ENCODE data around the gene CNNM2. TPM values are rescaled to one million over a fixed set of nuclear protein-coding genes. Genes with fewer than 3 reads are reported as not detected.
"Not testable (repeated sequence)": the region's sequence is repeated elsewhere in the genome, so short reads cannot be mapped to it uniquely, and the experiment has no call there.

The CNNM2 gene
- total RNA-seq, 2 experiments from 2014 or later = 10.9 to 12.3 TPM

DNA sequence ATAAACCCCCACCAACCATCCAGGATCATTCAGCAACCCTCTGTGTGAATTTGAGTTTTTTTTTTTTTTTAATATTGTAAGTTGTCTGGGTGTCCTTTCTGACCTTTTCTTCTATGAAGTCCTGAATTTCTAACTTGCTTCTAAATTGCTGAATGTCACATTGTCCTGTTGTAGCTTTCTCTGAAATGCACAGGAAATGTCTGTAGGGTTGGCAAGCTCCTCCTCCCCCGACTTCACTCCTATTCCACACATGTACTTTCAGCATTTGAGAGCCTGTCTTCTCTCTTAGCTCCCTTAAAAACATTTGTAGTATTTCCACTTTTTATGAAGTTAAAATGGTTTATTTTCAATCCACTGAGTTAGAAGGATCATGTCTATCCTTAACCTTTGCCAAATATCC, 3.3 kb upstream of the CNNM2 start:
- peaks cover 3% of the 10 kb centered on the region for H3K36me3 Mint-ChIP-seq
- H3K27ac Mint-ChIP-seq = peak overlapping the region; percentile 83
- DNase-seq = no peak

DNA sequence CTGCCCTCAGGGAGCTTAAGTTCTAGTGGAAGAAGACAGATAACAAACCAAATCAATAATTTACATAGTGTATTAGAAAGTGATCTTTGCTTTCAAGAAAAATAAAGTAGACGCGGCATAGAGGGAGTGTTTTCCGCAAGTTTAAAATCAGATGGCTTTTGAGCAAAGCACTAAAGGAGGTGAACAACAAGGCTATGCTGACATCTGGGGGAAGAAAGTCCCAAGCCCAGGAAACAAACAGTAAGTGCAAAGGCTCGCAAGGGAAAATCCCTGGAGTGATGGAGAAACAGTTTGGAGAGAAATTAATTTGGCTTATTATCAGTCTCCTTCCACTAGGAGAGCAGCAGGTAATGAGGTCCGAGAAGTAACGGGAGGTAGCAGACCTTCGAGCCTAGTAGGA, 1.9 kb upstream of the CNNM2 start:
- ATAC-seq (ENCODE audit: low read depth) (no peak), DNase-seq (no peak)
- no peaks in the 10 kb centered on the region for H3K9me3 Mint-ChIP-seq
- peaks cover 11% of the 10 kb centered on the region for H3K36me3 Mint-ChIP-seq
- no peak overlapping the region for H3K27ac Mint-ChIP-seq
- H3K4me1 Mint-ChIP-seq = peaks cover 41% of the 10 kb centered on the region
- H3K4me3 Mint-ChIP-seq = peak overlapping the region; percentile 53
- POLR2A ChIA-PET = interaction anchor here (3.3 to 3.5 kb wide), 2 partner anchors 153 to 276 kb away, joined by 20 to 21 read pairs; partner anchors contain the start of gene NT5C2
- peaks cover 12% of the 10 kb centered on the region for H3K27me3 Mint-ChIP-seq

More for the DNA sequence above, 3.3 kb upstream of the CNNM2 start:
- Mint-ChIP-seq H3K27me3 (peaks cover 10% of the 10 kb centered on the region), H3K4me3 (peak overlapping the region; percentile 75), H3K9me3 (no peaks in the 10 kb centered on the region), H3K4me1 (peaks cover 28% of the 10 kb centered on the region)
- POLR2A ChIA-PET = interaction anchor here (0.7 kb wide), 1 partner anchor 226 kb away, joined by 3 read pairs; no protein-coding TSS in a partner anchor
- no peak for ATAC-seq (ENCODE audit: low read depth)

DNA sequence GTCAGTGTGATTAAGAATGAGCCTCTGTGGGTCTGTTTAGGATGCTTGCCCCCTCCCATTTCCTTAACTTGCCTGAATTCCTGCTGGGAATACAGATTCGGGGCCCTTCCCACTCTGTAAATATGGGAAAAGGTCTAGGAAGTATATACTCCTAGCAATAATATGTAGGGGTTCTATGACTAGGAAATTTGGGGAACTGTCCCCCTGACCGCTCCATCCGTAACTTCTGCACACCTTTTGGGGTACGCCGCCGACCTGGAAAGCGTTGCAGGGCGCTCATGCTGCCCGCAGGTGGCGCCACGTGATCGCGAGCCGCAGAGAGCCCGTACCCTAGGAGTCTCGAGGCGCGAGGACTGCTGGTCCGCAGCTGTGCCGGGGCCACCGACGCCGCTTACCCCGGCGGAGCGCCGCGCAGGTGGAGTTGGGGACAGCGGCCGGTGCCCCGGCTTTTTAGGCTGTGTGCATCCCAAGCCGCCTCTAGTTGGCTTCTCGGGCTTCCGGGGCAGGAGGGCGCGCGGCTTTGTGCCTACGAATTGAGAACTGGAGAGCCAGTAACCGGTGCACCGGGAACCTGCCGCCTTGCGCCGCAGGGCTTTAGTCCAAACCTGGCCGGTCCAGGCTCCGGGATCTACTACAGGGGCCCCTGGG, 656 bp upstream of the CNNM2 start:
- DNase-seq (peak; percentile 89), ATAC-seq (ENCODE audit: low read depth) (peak; percentile 45)
- Mint-ChIP-seq H3K27me3 (peaks cover 7% of the 10 kb centered on the region), H3K4me3 (peak overlapping the region; percentile 92), H3K4me1 (peaks cover 48% of the 10 kb centered on the region), H3K9me3 (no peaks in the 10 kb centered on the region), H3K36me3 (peaks cover 14% of the 10 kb centered on the region), H3K27ac (peak overlapping the region; percentile 93)
- POLR2A ChIA-PET = interaction anchor here (0.6 to 3.5 kb wide), 12 partner anchors 63 to 327 kb away, joined by 3 to 21 read pairs (median 5); partner anchors contain the start of genes ARL3, BORCS7, NT5C2 and SFXN2

DNA sequence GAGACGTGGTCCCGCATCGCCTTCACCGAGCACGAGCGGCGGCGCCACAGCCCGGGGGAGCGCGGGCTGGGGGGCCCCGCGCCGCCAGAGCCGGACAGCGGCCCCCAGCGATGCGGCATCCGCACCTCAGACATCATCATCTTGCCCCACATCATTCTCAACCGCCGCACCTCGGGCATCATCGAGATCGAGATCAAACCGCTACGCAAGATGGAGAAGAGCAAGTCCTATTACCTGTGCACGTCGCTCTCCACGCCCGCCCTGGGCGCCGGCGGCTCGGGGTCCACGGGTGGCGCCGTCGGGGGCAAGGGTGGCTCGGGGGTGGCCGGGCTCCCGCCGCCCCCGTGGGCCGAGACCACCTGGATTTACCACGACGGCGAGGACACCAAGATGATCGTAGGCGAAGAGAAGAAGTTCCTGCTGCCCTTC, 737 bp downstream of the CNNM2 start:
- Mint-ChIP-seq H3K27me3 (peaks cover 2% of the 10 kb centered on the region), H3K4me1 (peaks cover 55% of the 10 kb centered on the region), H3K4me3 (peak overlapping the region; percentile 92), H3K9me3 (no peaks in the 10 kb centered on the region), H3K36me3 (peaks cover 15% of the 10 kb centered on the region), H3K27ac (no peak overlapping the region)
- POLR2A ChIA-PET = interaction anchor here (1.0 to 3.5 kb wide), 10 partner anchors 17 to 553 kb away, joined by 3 to 21 read pairs (median 6); partner anchors contain the start of genes BORCS7 and NT5C2
- DNase-seq = peak; percentile 64
- no peak for ATAC-seq (ENCODE audit: low read depth)

DNA sequence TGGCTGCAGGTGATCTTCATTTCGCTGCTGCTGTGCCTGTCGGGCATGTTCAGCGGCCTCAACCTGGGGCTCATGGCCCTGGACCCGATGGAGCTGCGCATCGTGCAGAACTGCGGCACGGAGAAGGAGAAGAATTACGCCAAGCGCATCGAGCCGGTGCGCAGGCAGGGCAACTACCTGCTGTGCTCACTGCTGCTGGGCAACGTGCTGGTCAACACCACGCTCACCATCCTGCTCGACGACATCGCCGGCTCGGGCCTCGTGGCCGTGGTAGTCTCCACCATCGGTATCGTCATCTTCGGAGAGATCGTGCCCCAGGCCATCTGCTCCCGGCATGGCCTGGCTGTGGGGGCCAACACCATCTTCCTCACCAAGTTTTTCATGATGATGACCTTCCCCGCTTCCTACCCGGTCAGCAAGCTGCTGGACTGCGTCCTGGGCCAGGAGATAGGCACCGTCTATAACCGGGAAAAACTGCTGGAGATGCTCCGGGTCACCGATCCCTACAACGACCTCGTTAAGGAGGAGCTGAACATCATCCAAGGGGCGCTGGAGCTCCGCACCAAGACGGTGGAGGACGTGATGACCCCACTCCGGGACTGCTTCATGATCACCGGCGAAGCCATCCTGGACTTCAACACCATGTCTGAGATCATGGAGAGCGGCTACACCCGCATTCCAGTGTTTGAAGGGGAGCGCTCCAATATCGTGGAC, 1.3 kb downstream of the CNNM2 start:
- peak overlapping the region; percentile 32 for H3K27ac Mint-ChIP-seq
- POLR2A ChIA-PET = interaction anchor here (0.6 to 3.5 kb wide), 4 partner anchors 135 to 1785 kb away, joined by 3 to 21 read pairs (median 10); no protein-coding TSS in a partner anchor
- peaks cover 53% of the 10 kb centered on the region for H3K4me1 Mint-ChIP-seq
- ATAC-seq (ENCODE audit: low read depth) = no peak
- H3K36me3 Mint-ChIP-seq = peaks cover 15% of the 10 kb centered on the region
- H3K4me3 Mint-ChIP-seq = peak overlapping the region; percentile 92
- H3K9me3 Mint-ChIP-seq = no peaks in the 10 kb centered on the region
- H3K27me3 Mint-ChIP-seq = peaks cover 2% of the 10 kb centered on the region
- no peak for DNase-seq

DNA sequence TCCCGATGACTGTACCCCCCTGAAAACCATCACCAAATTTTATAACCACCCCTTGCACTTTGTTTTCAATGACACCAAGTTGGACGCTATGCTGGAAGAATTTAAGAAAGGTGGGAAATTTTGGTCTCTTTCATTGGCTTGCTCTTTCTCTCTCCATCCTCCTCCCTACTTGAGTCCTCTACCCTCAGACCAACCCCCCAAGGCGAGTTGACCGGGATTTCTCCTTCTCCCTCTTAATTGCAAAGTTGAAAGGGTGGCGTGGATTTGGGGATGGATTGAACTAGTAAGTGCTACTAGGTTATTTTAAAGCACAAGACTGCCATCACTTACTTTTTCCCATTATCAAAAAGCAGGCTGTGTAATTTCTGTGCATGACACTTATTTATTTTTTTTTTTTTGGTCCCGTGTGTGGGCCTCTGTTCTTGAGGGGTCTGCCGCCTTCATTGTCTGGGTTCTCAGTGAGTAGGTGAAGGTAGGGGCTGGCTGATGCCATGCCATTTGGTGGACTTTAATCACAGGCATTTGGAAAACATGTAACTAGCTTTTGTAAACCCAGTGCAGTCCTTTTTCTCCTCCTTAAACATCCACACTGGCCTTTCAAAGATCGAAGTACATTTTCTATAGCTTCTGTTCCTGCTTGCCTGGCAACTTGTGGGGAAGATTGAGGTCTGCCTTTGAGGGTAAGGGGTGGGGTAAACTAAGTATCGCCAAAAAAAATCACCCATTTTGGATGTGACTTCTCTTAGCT, 2.1 kb downstream of the CNNM2 start:
- POLR2A ChIA-PET = interaction anchor here (0.6 to 3.5 kb wide), 4 partner anchors 134 to 1786 kb away, joined by 3 to 15 read pairs (median 4); no protein-coding TSS in a partner anchor
- peaks cover 12% of the 10 kb centered on the region for H3K36me3 Mint-ChIP-seq
- H3K4me3 Mint-ChIP-seq = peak overlapping the region; percentile 92
- H3K27ac Mint-ChIP-seq = peak overlapping the region; percentile 52
- no peaks in the 10 kb centered on the region for H3K9me3 Mint-ChIP-seq
- H3K4me1 Mint-ChIP-seq = peaks cover 49% of the 10 kb centered on the region
- DNase-seq = no peak
- no peak for ATAC-seq (ENCODE audit: low read depth)
- H3K27me3 Mint-ChIP-seq = peaks cover 2% of the 10 kb centered on the region

DNA sequence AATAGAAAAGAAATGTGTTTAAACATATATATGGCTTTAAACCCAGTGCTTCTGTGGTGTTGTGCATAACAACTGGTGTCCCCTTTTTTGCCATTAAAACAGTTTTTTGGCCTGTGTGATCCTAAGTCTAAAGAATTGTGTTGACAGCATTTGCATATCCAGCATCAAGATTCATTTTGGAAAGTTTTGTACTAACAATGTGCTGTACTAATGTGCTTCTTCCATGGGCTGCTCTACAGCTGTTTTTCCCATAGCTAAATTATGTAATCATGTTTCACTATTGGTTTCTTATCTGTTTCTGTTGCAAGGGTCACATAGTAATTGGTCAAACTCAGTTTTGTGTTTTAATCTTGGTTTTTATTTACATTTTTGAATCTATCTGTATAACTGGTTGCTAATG, 5.5 kb downstream of the CNNM2 start:
- Mint-ChIP-seq H3K27me3 (peaks cover 2% of the 10 kb centered on the region), H3K4me3 (no peak overlapping the region), H3K27ac (no peak overlapping the region), H3K36me3 (peaks cover 16% of the 10 kb centered on the region), H3K9me3 (no peaks in the 10 kb centered on the region), H3K4me1 (peaks cover 41% of the 10 kb centered on the region)
- POLR2A ChIA-PET = interaction anchor here (1.3 kb wide), 1 partner anchor 131 kb away, joined by 3 read pairs; no protein-coding TSS in a partner anchor
- ATAC-seq (ENCODE audit: low read depth) (no peak), DNase-seq (no peak)

DNA sequence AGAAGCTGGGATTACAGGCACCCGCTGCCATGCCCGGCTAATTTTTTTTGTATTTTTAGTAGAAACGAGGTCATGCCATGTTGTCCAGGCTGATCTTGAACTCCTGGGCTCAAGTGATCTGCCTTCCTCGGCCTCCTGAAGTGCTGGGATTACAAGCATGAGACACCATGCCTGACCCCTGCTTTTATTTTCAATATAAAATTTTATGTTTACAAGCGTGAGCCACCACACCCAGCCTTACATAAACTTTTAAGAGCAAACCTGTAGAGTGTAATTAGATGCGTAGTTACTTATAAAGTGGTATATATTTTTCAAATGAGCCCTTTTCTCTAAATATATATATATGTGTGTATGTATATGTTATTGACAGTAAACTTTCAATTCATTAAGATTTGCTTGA, 8.7 kb downstream of the CNNM2 start:
- Mint-ChIP-seq H3K9me3 (no peaks in the 10 kb centered on the region), H3K27me3 (no peaks in the 10 kb centered on the region), H3K27ac (no peak overlapping the region), H3K4me3 (no peak overlapping the region), H3K4me1 (peaks cover 18% of the 10 kb centered on the region), H3K36me3 (peaks cover 8% of the 10 kb centered on the region)
- DNase-seq (no peak), ATAC-seq (ENCODE audit: low read depth) (no peak)
- POLR2A ChIA-PET = no interaction called here

DNA sequence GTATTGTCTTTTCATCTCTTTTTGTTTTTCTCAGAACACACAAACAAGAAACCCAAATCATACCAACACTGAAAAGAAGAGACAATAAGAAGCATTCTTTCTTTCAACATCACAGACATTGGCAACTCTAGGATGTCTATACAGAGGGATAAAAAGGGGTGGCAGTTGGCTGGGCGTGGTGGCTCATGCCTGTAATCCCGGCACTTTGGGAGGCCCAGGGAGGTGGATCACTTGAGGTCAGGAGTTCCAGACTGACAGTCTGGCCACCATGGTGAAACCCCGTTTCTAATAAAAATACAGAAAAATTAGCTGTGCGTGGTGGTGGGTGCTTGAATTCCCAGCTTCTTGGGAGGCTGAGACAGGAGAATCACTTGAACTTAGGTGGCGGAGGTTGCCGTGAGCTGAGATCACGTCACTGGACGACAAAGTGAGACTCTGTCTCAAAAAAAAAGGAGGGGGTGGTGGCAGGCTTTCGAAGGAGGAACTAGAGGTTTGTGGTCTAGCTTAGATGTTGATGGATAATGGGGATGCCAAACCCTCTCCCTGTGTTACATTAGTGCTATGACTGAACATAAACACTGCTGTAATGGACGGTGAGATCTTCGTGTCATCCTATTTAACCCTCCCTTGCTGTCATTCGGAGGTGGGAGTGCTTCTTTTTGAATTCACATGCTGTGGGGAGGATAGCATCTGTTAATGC, 9.4 kb downstream of the CNNM2 start:
- POLR2A ChIA-PET = no interaction called here
- H3K27me3 Mint-ChIP-seq = no peaks in the 10 kb centered on the region
- no peaks in the 10 kb centered on the region for H3K9me3 Mint-ChIP-seq
- H3K36me3 Mint-ChIP-seq = peaks cover 7% of the 10 kb centered on the region
- ATAC-seq (ENCODE audit: low read depth) (no peak), DNase-seq (no peak)
- H3K27ac Mint-ChIP-seq = no peak overlapping the region
- H3K4me1 Mint-ChIP-seq = peaks cover 15% of the 10 kb centered on the region
- no peak overlapping the region for H3K4me3 Mint-ChIP-seq

DNA sequence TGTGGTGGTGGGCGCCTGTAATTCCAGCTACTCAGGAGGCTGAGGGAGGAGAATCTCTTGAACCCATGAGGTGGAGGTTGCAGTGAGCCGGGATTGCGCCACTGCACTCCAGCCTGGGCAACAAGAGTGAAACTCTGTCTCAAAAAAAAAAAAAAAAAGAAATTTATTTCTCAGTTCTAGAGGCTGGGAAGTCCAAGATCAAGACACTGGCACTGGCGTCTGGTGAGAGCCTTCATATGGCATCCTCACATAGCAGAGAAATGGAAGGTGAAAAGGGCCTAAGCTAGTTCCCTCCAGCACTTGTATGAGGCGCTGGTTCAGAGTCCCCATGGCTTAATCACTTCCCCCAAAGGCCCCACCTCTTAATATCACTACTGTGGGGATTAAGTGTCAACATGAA, 10.3 kb downstream of the CNNM2 start:
- H3K9me3 Mint-ChIP-seq; ATAC-seq (ENCODE audit: low read depth); H3K36me3 Mint-ChIP-seq; H3K27me3 Mint-ChIP-seq; DNase-seq; H3K4me1 Mint-ChIP-seq; H3K4me3 Mint-ChIP-seq; POLR2A ChIA-PET; H3K27ac Mint-ChIP-seq: not testable (repeated sequence)

DNA sequence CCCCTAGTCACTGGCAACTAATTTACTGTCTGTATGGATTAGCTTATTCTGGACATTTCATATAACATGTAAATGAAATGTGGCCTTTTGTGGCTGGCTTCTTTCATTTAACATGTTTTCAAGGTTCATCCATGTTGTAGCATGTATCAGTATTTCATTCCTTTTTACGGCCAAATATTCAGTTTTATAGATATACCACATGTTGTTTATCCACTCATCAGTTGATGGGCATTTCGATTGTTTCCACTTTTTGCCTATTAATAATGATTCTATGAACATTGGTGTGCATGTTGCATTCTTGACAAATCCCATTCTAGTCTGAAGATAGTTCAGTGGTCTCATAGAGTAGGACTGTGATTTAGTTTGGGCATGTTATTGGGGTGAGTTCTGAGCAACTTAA, 12.6 kb downstream of the CNNM2 start:
- no peaks in the 10 kb centered on the region for H3K9me3 Mint-ChIP-seq
- H3K4me1 Mint-ChIP-seq = peaks cover 7% of the 10 kb centered on the region
- ATAC-seq (ENCODE audit: low read depth) = no peak
- no peaks in the 10 kb centered on the region for H3K27me3 Mint-ChIP-seq
- POLR2A ChIA-PET = no interaction called here
- H3K27ac Mint-ChIP-seq = no peak overlapping the region
- H3K36me3 Mint-ChIP-seq = peaks cover 7% of the 10 kb centered on the region
- H3K4me3 Mint-ChIP-seq = no peak overlapping the region
- DNase-seq = no peak

DNA sequence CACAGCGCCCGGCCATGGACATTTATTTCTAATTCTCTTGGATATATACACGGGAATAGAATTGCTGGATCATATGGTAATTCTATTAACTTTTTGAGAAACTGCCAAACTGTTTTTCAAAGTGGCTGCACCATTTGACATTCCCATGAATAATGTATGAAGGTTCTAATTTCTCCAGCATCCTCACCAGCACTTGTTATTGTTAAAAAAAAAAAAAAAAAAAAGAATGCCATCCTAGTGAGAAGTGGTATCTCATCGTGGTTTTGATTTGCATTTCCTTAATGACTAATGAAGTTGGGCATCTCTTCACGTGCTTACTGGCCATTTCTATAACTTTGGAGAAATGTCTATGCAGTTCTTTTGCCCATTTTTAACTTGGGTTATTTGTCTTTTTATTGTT, 13.5 kb downstream of the CNNM2 start:
- POLR2A ChIA-PET = no interaction called here
- no peaks in the 10 kb centered on the region for H3K27me3 Mint-ChIP-seq
- H3K4me3 Mint-ChIP-seq = no peak overlapping the region
- H3K4me1 Mint-ChIP-seq = peaks cover 17% of the 10 kb centered on the region
- no peaks in the 10 kb centered on the region for H3K9me3 Mint-ChIP-seq
- DNase-seq (no peak), ATAC-seq (ENCODE audit: low read depth) (no peak)
- no peak overlapping the region for H3K27ac Mint-ChIP-seq
- H3K36me3 Mint-ChIP-seq = peaks cover 7% of the 10 kb centered on the region
